GM18511 (cell line): ENCODE data around the gene TREM1.
"Not testable (repeated sequence)": the region's sequence is repeated elsewhere in the genome, so short reads cannot be mapped to it uniquely, and the experiment has no call there.

Source experiments
- ATAC-seq: cut with Tn5 transposase; IDR thresholded peaks from one replicate; pipeline ENCODE4 v1.9.1; 2021; ENCODE audit warnings: mild to moderate bottlenecking, moderate library complexity; ENCODE audit not compliant: unreplicated experiment

The TREM1 gene

DNA sequence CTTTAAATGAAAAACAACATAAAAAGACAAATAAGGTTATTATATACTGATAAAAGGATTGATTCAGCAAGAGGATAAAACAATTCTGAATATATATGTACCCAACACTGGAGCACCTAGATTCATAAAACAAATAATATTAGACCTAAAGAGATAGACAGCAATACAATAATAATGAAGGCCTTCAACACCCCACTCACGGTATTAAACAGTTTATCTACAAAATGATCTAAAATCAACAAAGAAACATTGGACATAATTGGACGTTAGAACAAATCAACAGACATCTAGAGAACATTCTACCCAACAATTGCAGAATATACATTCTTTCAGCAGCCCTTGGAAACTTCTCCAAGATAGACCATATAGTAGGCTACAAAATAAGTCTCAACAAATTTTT is 24.1 kb downstream of the TREM1 start:
- ATAC-seq = no peak

DNA sequence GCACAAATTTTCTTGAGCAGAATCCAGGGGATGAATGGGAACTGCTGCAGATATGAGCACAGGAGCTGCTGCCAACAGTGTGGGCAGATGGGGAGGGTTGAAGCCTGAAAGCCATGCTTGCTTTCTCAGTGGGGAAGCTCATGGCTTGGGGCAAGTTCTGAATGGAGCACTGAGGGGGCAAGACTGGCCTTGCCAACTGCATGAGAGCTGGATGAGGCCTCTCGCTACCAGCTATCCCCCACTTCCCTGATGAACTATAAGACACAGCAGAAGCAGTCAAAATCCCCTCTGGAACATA is 28.3 kb downstream of the TREM1 start:
- no peak for ATAC-seq

DNA sequence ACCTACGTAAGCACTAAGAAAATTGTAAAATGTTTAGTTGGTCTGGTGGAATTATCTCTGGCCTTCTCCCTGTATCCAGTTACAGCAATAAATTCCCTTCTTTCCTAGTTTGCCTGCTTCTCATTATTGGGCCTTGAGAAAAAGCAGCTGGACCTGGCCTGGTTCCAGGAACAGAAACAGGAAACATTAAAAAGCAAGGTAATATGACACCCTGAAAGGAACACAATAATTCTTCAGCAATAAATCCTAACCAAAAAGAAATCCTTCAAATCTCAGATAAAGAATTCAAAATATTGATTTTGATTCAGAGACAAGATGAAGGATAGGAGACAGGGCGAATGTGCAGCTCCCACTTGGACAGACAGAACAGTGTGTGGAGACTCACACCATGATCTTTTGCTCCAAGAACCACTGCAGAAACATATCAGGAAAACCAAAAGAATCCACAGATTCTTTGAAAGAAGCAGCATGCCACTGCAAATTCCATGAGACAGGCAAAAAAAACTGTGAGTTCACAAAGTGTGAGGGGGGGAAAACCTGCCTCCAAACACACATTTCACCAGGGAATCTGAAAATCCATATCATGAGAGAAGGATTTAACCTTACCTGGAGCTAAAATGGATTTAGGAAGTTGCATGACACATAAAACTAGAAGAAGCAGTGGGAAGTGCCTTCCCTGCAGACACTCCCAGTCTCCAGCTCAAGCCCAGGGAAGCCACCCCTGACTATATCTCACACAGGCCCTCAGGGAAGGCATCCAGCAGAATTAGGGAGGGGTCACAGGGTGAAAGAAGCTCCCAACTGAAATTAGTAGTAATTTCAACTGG is 28.9 kb downstream of the TREM1 start:
- ATAC-seq = no peak

DNA sequence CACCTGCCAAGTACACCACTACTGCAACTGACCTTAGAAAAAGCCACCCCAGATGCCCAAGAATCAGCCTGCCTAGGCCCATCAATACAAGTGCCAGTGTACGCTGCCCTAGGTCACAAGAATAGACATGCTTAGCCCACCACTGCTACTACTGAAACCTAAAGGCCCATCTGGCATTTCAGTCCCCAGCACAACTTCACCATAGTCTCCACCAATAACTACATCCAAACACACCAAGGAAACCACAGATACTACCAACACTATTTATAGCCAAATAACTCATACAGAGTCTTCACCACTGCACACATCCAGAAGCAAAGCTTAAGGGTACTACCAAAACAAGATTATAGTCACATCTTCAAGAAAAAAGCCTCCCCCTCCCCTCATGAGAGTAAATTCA is 30.1 kb downstream of the TREM1 start:
- peak; percentile 83 for ATAC-seq

DNA sequence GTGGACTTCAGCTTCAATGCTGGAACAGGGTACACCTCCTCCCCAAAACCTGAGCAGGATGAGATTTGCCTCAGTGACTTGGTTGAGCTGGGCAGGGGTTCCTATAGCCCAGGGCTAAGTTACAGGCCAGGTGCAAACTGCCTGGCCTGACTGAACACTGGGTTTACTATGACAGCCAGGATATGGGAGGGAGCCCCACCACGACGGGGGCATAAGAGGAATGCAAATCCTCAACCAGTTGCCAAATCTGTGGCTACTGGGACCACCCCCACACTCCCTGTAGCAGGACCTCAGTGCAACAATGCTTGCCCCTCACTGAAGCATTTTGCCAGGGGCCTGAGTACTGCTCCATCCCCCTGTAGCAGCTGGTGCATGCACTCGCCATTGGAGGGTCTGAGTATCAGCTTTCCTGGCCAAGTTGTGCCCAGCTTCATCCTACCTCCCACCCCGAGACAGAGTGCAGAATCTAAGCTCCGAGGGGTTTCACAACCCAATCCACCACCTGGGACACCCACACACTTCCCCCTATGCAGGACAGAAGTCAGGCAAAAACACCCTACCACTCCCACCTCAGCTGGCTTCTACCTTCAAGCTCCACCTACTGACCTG is 30.7 kb downstream of the TREM1 start:
- ATAC-seq = peak; percentile 30

DNA sequence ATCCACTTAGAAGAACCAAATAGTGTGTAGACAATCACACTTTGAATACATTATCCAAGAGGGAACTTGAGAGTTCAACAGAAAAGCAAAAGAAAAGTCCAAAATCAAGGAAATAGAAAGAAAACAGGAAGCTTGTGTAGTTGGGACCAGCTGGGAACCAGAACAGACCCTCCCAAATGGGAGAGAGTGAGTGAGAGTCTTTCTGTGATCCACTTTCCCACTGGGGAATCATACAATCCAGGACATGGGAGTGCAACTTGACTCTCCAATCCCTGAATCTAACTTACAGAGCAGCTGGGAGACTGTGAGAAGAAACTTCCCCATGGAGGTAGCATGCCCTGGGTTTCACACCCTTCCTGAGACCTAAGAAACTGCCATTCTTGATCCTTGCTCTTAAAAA is 31.4 kb downstream of the TREM1 start:
- no peak for ATAC-seq

DNA sequence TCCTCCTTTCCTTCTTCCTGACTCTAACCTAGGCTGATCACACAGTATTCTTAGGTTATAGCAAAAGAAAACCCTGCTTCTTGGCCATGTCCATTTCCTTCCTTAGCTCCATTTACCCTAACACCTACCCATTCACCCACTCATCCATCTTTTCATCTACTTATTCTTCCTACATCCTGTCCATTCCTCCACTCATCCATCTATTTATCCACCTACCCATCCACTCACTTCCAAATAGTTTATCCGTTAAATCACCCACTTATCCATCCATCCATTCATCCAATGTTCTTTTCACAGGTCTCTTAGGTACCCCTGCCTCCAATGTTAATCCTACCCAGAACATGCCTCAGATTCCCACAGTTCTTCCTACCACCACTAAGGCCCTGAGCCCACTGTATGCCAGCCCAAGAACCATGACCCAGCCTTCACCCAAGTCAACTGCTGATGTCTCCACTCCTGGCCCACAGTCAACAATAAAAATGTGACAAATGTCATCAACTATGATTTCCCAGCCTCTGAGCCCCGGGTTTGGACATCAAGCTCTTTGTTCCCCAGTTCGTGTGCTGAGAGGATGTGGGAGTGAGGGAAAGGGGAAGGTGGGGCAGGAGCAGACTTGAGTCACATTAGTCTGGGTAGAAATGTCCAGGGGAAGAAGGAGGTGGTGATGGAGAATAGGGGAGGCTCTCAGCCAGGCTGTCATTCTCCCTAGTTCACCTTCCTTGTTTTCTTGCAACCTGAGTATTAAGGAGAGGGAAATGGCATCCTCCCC is 33.9 kb downstream of the TREM1 start:
- ATAC-seq = no peak

DNA sequence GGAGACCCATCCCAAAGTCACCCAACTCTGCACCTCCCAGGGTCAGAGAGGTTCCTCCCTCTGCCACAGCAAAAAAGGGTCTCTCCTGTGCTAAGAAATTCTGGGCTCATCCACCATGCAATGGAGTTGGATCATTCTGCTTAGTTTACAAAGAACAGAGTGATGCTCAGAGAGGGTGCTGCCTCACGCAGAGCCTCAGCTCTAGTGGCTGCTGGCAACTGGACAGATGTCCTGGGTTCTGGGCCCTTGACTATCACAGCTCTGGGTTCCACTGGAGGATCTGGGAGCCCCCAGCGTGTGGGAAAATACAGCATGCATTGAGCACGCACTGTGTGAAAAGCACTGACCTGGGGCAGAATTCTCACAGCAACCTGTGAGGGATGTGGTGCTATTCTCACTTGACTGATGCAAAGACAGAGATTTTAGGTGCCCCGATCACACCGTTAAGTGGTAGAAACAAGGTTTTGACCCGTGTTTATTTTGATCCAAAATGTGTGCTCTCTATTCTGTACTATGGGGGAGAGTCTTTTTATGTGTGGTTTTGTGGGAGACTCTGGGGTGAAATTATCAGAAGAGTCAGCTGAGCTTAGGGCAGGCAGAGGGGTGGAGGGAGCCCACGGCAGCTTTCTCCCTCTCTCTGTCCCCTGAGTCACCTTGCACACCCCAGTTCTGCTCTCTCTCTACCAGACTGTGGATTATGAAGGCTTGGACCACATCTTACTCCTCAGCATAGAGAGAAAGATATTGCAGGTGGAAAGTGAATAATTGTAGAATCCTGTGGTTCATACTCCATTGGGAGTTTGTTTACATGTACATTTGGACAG is 38.4 kb downstream of the TREM1 start:
- no peak for ATAC-seq

DNA sequence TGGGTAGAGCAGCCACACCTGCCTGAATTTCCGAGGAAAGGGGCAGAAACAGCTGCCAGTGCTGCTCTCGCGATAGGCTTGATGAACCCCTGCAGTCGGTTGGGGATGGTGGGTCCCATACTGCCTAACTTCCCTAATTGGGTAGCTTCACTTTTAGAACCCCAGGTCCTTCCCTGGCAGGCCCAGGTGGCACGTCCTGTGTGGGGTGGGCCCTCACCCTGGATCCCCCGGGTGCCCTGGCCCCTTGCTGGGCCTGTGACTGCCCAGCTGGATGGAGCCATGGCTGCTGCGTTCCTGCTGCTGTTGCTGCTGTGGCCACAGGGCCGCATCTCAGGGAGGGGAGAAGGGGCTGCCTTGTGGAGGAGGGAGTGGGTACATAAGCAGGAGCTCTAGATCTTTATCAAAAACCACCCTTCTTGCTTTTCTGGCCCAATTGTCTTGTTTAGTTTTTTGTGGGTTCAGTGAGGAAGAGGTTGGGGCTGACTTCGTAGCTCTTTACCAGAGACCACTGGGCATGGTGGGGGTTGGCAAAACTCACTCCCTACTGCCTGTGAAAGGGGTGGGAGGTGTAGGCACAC is 39.1 kb downstream of the TREM1 start:
- no peak for ATAC-seq

DNA sequence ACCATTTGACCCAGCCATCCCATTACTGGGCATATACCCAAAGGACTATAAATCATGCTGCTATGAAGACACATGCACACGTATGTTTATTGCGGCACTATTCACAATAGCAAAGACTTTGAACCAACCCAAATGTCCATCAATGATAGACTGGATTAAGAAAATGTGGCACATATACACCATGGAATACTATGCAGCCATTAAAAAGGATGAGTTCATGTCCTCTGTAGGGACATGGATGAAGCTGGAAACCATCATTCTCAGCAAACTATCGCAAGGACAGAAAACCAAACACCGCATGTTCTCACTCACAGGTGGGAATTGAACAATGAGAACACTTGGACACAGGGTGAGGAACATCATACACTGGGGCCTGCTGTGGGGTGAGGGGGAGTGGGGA is 40.0 kb downstream of the TREM1 start:
- ATAC-seq = not testable (repeated sequence)

DNA sequence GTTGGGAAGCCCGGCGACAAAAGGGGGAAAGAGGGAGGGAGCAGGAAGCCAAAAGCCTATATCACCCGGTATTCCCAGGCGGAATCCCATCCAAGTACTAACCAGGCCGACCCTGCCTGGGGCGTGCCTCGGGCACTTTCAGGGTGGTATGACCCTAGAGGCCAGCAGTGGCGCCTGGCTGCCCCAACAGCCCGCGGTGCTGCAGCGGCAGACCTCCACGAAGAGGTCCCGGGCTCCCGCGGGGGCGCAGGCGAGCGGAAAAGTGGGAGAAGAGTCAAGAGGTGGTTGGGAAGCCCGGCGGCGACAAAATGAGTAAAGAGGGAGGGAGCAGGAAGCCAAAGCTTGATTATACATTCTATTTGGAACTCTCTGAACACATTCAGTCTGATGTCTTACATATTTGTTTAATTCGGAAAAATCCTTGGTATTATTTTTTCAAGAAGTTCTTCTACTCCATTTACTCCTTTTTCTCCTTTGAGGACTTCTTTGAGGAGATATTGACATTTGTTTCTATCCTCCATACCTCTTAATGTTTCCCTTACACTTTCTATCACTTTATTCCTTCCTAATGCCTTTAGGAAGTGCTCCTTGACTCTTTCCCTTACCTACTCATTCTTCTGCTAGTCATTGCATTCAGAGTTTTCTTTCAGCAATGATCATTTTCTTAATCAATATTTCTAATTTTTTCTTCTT is 46.9 kb downstream of the TREM1 start:
- ATAC-seq = no peak

DNA sequence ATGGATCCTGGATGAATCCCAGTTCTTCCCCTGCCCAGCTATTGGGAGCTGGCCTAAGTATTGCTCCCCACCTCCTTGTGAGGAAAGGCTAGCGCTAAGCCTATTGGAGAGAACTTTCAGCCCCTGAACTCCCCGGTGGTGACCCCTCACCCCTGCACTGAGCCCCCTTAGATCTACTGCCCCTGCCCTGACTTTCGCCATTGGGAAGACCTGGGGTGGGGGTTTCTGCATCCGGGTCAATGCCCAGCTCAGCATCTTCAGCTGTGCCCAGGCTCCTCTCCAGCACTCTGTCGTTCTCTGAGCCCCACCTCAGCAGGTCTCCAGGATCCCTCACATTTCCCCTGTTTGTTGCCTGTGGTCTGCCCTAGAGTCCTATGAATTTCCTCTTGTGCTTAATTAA is 49.4 kb downstream of the TREM1 start:
- no peak for ATAC-seq

DNA sequence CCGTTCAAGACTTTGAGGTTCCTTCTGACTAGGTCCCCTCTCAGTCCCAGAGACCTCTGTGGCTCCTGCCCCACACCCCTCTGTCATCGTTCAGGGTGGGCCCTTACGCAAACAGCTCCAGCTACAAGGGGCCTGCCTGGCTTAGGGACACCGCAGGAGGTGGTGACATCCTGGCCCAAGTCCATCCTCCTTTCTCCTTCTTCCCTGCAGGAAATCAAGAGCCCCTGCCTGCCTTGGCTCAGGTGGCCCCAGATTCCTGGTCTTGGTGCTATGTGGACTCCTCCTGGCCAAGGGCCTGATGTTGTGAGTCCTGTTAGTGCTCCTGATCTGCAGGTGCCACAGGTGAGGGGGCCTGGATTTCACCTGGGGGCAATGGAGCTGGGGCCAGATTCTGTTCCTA is 50.2 kb downstream of the TREM1 start:
- no peak for ATAC-seq

DNA sequence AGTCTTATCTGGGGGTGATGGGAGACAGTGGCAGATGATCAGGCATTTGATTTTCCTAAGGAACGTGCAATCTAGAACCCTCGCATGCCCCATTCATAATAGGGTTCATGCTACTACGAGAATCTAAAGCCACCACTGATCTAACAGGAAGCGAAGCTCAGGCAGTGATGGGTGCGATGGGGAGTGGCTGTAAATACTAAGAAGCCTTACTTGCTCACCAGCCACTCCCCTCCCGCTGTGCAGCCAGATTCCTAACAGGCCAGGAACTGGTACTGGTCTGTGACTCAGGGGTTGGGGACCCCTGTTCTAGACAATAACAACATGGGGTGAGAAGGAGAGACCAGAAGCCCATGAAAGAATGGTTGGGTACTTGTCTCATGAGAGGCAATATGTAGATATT is 53.8 kb downstream of the TREM1 start:
- ATAC-seq = no peak

DNA sequence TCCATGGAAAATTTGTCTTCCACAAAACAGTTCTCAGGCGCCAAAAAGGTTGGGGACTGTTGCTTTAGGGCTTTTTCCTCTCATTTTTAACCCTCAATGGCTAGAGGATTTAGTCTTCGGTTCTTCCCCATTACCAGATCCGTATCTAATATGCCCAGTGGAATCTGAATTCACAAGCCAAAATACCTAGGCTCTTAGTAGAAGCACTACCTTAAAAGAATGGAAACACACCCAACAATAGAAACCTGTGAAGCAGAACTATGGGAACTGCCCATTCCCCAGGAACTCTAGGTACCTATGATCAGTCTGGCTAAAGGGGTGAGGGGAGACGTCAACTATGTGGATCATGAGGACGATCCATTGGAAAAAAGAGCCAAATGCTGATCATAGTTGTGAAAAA is 55.2 kb downstream of the TREM1 start:
- ATAC-seq = no peak

DNA sequence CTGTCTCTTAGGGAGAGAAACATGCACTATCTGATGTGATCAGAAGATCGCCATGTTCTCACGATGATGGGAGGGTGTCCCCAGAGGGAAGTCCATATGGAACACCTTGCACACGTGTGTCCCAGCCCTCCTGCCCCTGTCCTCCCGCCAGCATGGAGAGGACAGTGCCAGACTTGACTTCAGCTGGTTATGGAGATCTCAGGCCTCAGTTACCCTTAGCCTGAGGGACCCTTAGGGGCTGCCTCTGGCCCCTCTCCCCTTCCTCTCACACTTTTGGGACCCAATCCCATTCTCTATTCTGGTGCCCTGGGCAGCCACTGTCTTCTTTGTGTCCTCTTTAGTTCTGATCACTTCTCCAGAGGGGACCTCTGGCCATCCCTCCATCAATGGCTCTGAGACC is 56.8 kb downstream of the TREM1 start:
- ATAC-seq = no peak

DNA sequence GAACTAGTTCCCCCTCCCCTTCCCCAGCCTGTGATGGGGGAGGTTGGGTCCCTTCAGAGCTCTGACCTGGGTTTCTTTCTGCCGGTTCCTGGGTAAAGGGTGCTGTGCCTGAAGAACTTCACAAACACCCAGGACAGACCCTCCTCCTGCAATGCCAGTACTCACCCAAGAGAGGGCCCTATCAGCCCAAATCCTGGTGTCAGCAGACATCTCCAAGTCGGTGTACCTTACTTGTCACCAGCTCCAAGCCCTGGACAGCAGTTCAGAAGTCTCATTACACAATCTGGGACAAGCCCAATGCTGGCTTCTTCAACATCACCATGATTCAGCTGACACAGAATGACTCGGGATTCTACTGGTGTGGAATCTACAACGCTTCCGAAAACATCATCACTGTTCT is 57.9 kb downstream of the TREM1 start:
- no peak for ATAC-seq

DNA sequence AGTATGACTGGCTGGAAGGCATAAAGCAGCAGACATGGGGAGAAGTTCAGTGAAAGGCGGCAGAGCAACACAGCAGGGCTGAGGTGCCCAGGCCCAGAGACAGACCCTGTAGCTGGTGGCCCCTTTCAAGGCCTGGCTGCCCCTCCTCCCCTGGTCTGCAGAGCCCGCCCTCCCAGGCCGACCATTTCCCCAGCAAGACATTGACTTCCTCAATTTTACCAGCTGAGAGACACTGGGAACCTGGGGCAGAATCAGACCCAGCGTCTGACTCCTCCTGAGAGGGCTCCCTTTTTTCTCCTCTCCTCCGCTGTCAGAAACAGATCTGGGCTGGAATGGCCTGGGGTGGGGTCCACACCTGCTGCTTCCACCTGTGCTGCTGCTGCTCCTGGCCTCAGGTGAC is 58.4 kb downstream of the TREM1 start, which contains the start of gene TREML4:
TSS of gene TREML4 (plus strand) at position 254 of the 400 bp plus-strand sequence. CDS start at position 333, 79 bp downstream.
- ATAC-seq = no peak

DNA sequence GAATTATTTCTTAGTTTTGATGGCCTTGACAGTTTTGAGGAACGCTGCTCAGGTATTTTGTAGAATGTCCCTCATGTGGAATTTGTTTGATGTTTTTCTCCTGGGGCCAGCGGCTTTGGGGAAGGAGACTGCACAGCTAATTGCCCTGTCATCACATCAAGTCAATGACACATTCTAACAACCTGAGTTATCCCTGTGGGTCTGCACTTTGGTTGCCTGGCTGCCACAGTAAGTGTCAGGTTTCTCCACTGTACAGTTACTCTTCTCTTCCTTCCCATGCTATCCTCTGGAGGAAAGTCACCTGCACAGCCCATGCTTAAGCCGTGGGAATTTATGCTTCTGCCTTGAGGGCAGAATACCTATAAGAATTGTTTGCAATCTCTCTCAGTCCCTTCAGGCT is 59.7 kb downstream of the TREM1 start:
- no peak for ATAC-seq

DNA sequence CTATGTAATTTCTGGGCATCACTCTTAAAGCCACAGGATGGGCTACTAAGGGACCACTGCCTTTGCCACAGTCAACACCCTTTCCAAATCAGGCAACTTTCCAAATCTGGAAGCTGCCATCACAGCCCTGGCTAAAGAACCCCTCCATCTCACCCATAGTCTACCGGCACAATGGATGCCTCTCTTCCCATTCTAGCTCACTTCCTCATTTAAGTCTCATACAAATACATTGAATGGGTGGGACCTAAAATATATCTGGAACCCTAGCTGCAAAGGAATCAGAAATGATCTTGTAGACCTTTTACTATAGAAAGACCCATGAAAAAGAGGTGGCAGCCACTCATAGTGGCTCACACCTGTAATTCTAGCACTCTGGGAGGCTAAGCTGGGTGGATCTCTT is 61.7 kb downstream of the TREM1 start:
- ATAC-seq = no peak
